HEK293 (cell line): ENCODE results near the gene ELOVL3.

ENCODE experiments used
- CTCF ChIA-PET: fragments of 350-600 bp; formaldehyde crosslinking; extraction: SDS; loops from one replicate; lab custom pipeline; 2021; ENCODE audit warnings: antibody characterized with exemption; lab: Yijun Ruan, JAX
- POLR2A ChIA-PET: fragments of 300-600 bp; formaldehyde crosslinking; extraction: SDS; loops from one replicate; lab custom pipeline; 2020; ENCODE audit warnings: antibody characterized with exemption, inconsistent platforms; lab: Yijun Ruan, JAX
- H3K27ac ChIP-seq: fragments of 200-500 bp; sonication (Bioruptor generic); 2 replicates; pipeline ENCODE4 v1.5.1; 2014; ENCODE audit warnings: low read depth, low read length, control low read depth, inconsistent platforms; ENCODE audit errors: extremely low read depth
- H3K36me3 ChIP-seq, 2 experiments: fragments of 200-500 bp in 1 of 2; sonication (Bioruptor generic) in 1 of 2; 1 replicate in 1 of 2; 2 replicates in 1 of 2; pipeline ENCODE4 v1.5.1; 2014 to 2017; ENCODE audit warnings: inconsistent platforms in 2 of 2, low read length in 2 of 2; ENCODE audit not compliant: control insufficient read depth in 2 of 2, insufficient read depth in 1 of 2
- H3K4me1 ChIP-seq: fragments of 200-500 bp; sonication (Bioruptor generic); 2 replicates; pipeline ENCODE4 v1.5.1; 2014; ENCODE audit warnings: mild to moderate bottlenecking, low read length, inconsistent platforms; ENCODE audit not compliant: control insufficient read depth, insufficient read depth
- H3K4me3 ChIP-seq: 2 replicates; pipeline ENCODE4 v1.5.1; 2011; ENCODE audit warnings: low read depth, mild to moderate bottlenecking, control low read depth, low read length, moderate library complexity
- H3K9me3 ChIP-seq: fragments of 200-500 bp; sonication (Bioruptor generic); 2 replicates; pipeline ENCODE4 v1.5.1; 2014; ENCODE audit warnings: low read depth, low read length, inconsistent platforms; ENCODE audit not compliant: control insufficient read depth, insufficient read depth
- AEBP2 ChIP-seq: fragments of 450-650 bp; formaldehyde crosslinking; IDR thresholded peaks from 2 replicates; pipeline ENCODE4 v1.5.1; 2016; ENCODE audit warnings: missing biosample characterization, missing genetic modification characterization, borderline replicate concordance
- RBAK ChIP-seq: fragments of 450-650 bp; formaldehyde crosslinking; IDR thresholded peaks from 2 replicates; pipeline ENCODE4 v1.5.1; 2016; ENCODE audit warnings: missing biosample characterization, missing genetic modification characterization
- TSHZ1 ChIP-seq: fragments of 450-650 bp; formaldehyde crosslinking; IDR thresholded peaks from 2 replicates; pipeline ENCODE4 v1.5.1; 2016; ENCODE audit warnings: missing biosample characterization, missing genetic modification characterization, borderline replicate concordance
- ZBTB20 ChIP-seq: fragments of 450-650 bp; formaldehyde crosslinking; IDR thresholded peaks from 2 replicates; pipeline ENCODE4 v1.5.1; 2016; ENCODE audit warnings: missing biosample characterization, missing genetic modification characterization
- ZBTB44 ChIP-seq: fragments of 450-650 bp; IDR thresholded peaks from 2 replicates; pipeline ENCODE4 v1.5.1; 2018; ENCODE audit warnings: missing biosample characterization, mild to moderate bottlenecking, missing genetic modification characterization
- ZBTB48 ChIP-seq: fragments of 450-650 bp; formaldehyde crosslinking; IDR thresholded peaks from 2 replicates; pipeline ENCODE4 v1.5.1; 2016; ENCODE audit warnings: missing biosample characterization, missing genetic modification characterization
- ZFHX2 ChIP-seq: fragments of 450-650 bp; formaldehyde crosslinking; conservative IDR thresholded peaks from 2 replicates; pipeline ENCODE4 v1.5.1; 2016; ENCODE audit warnings: missing biosample characterization, missing genetic modification characterization
- ZNF335 ChIP-seq: fragments of 450-650 bp; formaldehyde crosslinking; conservative IDR thresholded peaks from 2 replicates; pipeline ENCODE4 v1.5.1; 2016; ENCODE audit warnings: missing biosample characterization, missing genetic modification characterization
- ZNF510 ChIP-seq: fragments of 450-650 bp; formaldehyde crosslinking; IDR thresholded peaks from 2 replicates; pipeline ENCODE4 v1.5.1; 2018; ENCODE audit warnings: mild to moderate bottlenecking, missing genetic modification characterization, missing biosample characterization; ENCODE audit not compliant: insufficient replicate concordance
- ZNF610 ChIP-seq: fragments of 450-650 bp; formaldehyde crosslinking; IDR thresholded peaks from 2 replicates; pipeline ENCODE4 v1.5.1; 2016; ENCODE audit warnings: missing biosample characterization, missing genetic modification characterization, borderline replicate concordance
- ZSCAN18 ChIP-seq: fragments of 450-650 bp; formaldehyde crosslinking; IDR thresholded peaks from 2 replicates; pipeline ENCODE4 v1.5.1; 2016; ENCODE audit warnings: missing biosample characterization, missing genetic modification characterization
- TF ChIP-seq, protein P1 (sequence below): fragments of 450-650 bp; formaldehyde crosslinking; IDR thresholded peaks from 2 replicates; pipeline ENCODE4 v1.5.1; 2016; ENCODE audit warnings: missing biosample characterization, missing genetic modification characterization

The ELOVL3 gene

DNA sequence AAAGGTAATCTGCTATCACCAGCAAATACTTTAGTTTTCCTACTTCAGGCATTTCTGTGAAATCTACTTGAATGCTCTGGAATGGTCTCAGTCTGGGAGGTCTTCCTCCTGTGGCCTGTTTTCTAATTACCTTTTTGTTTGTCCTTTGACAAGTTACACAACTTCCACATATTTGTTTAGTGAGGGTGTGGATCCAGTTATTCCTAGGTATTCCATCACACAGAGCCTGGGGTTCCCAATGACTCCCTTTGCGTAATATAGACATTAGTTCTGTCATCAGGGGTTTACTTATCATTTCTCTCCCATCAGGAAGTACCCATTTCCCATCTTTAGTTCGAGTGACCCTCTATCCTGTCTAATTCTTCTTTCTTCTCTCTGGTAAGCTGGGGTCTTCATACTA is 28.1 kb upstream of the ELOVL3 start:
- POLR2A ChIA-PET, result no interaction called here
- no peaks in the 10 kb centered on the region for H3K4me1 ChIP-seq
- no peaks in the 10 kb centered on the region for H3K9me3 ChIP-seq
- H3K36me3 ChIP-seq, result no peaks in the 10 kb centered on the region
- no peak overlapping the region for H3K4me3 ChIP-seq
- H3K27ac ChIP-seq, result no peak overlapping the region
- CTCF ChIA-PET, result interaction anchor here (0.6 to 0.7 kb wide), 2 partner anchors 29 to 159 kb away, joined by 3 read pairs; no protein-coding TSS in a partner anchor
- 0 out of 2 replicates have a peak, but pooled peaks have one; percentile 45 for TF ChIP-seq ZBTB20 (tag by site-specific recombination)
- TF ChIP-seq ZFHX2, result no peak

DNA sequence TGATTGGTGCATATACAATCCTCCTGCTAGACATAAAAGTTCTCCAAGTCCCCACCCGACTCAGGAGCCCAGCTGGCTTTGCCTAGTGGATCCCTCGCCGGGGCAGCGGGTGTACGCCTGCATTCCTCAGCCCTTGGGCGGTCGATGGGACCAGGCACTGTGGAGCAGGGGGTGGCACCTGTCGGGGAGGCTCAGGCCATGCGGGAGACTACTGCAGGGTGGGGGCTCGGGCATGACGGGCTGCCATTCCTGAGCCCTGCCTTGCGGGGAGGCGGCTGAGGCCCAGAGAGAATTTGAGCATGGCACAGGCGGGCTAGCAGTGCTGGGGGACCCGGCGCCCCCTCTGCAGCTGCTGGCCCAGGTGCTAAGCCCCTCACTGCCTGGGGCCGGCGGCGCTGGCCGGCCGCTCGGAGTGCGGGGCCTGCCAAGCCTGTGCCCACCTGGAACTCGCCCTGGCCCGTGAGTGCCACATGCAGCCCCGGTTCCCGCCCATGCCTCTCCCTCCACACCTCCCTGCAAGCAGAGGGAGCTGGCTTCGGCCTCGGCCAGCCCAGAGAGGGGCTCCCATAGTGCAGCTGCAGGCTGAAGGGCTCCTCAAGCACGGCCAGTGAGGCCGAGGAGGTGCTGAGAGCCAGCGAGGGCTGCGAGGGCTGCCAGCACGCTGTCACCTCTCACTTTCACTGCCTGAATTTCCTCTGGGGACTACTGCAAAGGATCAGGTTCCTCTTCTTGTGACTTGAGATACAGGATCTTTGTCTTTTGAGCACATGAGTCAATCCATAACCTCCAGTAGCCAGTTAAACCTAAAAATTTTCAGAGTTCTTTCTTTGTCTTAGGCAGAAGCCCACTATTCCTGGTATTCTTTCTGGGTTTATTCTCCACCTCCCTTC is 25.1 kb upstream of the ELOVL3 start:
- TF ChIP-seq ZNF610 (tag by site-specific recombination), result 0 out of 2 replicates have a peak, but pooled peaks have one; percentile 25
- TF ChIP-seq RBAK (tag by site-specific recombination), result peak; percentile 28; the same call in 1 of the 2 replicates
- peak; percentile 7 for TF ChIP-seq ZNF510
- TF ChIP-seq TSHZ1, result no peak
- TF ChIP-seq, all 188 proteins: peak for 3
- Histone ChIP-seq H3K27ac (no peak overlapping the region), H3K36me3 (no peaks in the 10 kb centered on the region), H3K4me3 (no peak overlapping the region), H3K4me1 (no peaks in the 10 kb centered on the region), H3K9me3 (no peaks in the 10 kb centered on the region)
- POLR2A ChIA-PET, result no interaction called here
- CTCF ChIA-PET, result interaction anchor here (0.6 kb wide), 2 partner anchors 31 to 152 kb away, joined by 3 read pairs; no protein-coding TSS in a partner anchor

GRCh38 chr10:102202386-102202785 is 23.7 kb upstream of the ELOVL3 start:
- no peaks in the 10 kb centered on the region for H3K36me3 ChIP-seq
- CTCF ChIA-PET, result interaction anchor here (0.8 kb wide), 1 partner anchor 28 kb away, joined by 3 read pairs; no protein-coding TSS in a partner anchor
- no peaks in the 10 kb centered on the region for H3K4me1 ChIP-seq
- H3K9me3 ChIP-seq, result no peaks in the 10 kb centered on the region
- no peak overlapping the region for H3K27ac ChIP-seq
- TF ChIP-seq ZSCAN18 (no peak), ZBTB48 (no peak)
- no peak overlapping the region for H3K4me3 ChIP-seq
- POLR2A ChIA-PET, result no interaction called here

DNA sequence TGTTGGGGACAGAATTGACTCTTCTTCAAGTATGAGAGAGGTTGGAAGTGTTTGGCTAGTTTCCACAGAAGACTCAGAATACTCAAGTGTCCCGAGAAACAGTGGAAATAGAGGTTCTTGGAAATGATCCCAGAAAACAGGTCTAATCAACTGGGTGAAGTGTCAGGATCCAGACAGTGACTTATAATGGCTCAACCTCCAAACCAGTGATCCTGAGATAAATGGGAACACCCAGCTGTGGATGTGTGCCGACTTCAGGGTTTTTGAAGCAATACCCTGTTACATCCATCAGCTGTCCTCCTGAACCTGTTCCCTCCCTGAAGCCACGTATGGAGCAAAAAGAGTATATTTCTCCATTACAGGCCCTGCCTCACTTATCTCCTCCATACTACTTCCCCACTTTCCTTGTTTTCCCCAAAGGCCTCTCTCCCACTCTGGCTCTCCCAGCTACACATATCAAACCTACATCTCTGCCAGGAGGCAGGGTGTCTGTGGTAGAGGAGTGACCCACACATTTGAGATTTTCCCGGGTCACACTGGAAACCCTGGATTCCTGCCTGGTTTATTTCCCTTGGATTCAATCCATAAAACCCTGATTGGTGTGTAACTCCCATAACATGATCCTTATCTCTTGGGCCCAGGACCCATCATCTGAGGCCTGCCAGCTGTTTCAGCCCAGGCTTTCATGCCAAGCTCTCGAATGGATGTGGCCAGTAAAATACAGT is 17.6 kb upstream of the ELOVL3 start:
- Histone ChIP-seq H3K4me3 (no peak overlapping the region), H3K36me3 (no peaks in the 10 kb centered on the region), H3K27ac (no peak overlapping the region), H3K4me1 (0 out of 2 replicates have a peak, but pooled peaks cover 2% of the 10 kb centered on the region), H3K9me3 (no peaks in the 10 kb centered on the region)
- CTCF ChIA-PET, result interaction anchor here (0.6 to 2.5 kb wide), 7 partner anchors 21 to 588 kb away, joined by 3 to 12 read pairs (median 3); no protein-coding TSS in a partner anchor
- POLR2A ChIA-PET, result no interaction called here
- TF ChIP-seq, protein P1, sequence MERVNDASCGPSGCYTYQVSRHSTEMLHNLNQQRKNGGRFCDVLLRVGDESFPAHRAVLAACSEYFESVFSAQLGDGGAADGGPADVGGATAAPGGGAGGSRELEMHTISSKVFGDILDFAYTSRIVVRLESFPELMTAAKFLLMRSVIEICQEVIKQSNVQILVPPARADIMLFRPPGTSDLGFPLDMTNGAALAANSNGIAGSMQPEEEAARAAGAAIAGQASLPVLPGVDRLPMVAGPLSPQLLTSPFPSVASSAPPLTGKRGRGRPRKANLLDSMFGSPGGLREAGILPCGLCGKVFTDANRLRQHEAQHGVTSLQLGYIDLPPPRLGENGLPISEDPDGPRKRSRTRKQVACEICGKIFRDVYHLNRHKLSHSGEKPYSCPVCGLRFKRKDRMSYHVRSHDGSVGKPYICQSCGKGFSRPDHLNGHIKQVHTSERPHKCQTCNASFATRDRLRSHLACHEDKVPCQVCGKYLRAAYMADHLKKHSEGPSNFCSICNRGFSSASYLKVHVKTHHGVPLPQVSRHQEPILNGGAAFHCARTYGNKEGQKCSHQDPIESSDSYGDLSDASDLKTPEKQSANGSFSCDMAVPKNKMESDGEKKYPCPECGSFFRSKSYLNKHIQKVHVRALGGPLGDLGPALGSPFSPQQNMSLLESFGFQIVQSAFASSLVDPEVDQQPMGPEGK, result no peak
- TF ChIP-seq ZNF335 (tag by site-specific recombination), result peak; percentile 21; the same call in 1 of the 2 replicates
- no peak for TF ChIP-seq ZBTB44 (tag by site-specific recombination)
- no peak for TF ChIP-seq AEBP2
- TF ChIP-seq ZBTB20 (tag by site-specific recombination), result peak; percentile 73
